H1 (cell line): Measurements from ENCODE around the gene USHBP1. TPM values are rescaled to one million over a fixed set of nuclear protein-coding genes. Genes with fewer than 3 reads are reported as not detected.

ENCODE experiments used
- CHD7 ChIP-seq: fragments of 300-600 bp; sonication (generic); IDR thresholded peaks from 2 replicates; pipeline ENCODE4 v1.7.1; 2012; ENCODE audit warnings: low read length, moderate library complexity, mild to moderate bottlenecking, inconsistent platforms; ENCODE audit not compliant: insufficient replicate concordance
- HDAC6 ChIP-seq: IDR thresholded peaks from one replicate; pipeline ENCODE4 v1.7.1; 2012; ENCODE audit warnings: low read depth, mild to moderate bottlenecking, inconsistent platforms, low read length, moderate library complexity
- POU5F1 ChIP-seq: IDR thresholded peaks from 2 replicates; pipeline ENCODE4 v1.6.1; 2011; ENCODE audit warnings: low read depth, mild to moderate bottlenecking, low read length, moderate library complexity
- TCF12 ChIP-seq: IDR thresholded peaks from 2 replicates; pipeline ENCODE4 v1.6.1; 2011; ENCODE audit warnings: low read depth, mild to moderate bottlenecking, low read length
- polyA plus RNA-seq, 7 experiments: library from polyadenylated mRNA; depleted of rRNA in 3 of 7; stranded (reverse) in 5 of 7; unstranded in 2 of 7; fragments of >200 nt in 5 of 7; fragments of 200-250 nt in 2 of 7; gene quantifications; 1 replicate in 5 of 7; 2 replicates in 1 of 7; 4 replicates in 1 of 7; pipeline versions ENCODE4 v1.2.1 to v1.2.3, GENCODE V29; 2011 to 2013; ENCODE audit warnings: missing spikeins in 2 of 7, mixed read lengths in 2 of 7
- total RNA-seq: library from RNA; stranded (reverse); fragmentation: NEBNext Ultra II Directional; extraction: Animal tissue kit (Norgen Biotek cat#: 25700); gene quantifications from 2 replicates; pipeline ENCODE4 v1.2.1, GENCODE V29; 2021

USHBP1 gene
- total and polyA plus RNA-seq, 2 of the 8 experiments (the other 6 are each of a cell fraction or from before 2014, with no cell fraction given), result 5.0 to 7.5 TPM

GRCh38 chr19:17304386-17305215 is 40.1 kb upstream of the USHBP1 start (continued):
- no peak for TF ChIP-seq CHD7
- no peak for TF ChIP-seq POU5F1
- TF ChIP-seq HDAC6, result no peak
- TF ChIP-seq TCF12, result no peak
